NCI-H345 (cell line): ENCODE results near the gene OR2H2.

Experiments
- DNase-seq: peaks from one replicate; lab custom pipeline; 2025; lab: John Stamatoyannopoulos, UW

OR2H2 gene

GRCh38 chr6:29629571-29629970 is 44.6 kb downstream of the OR2H2 start:
- DNase-seq, result no peak

- DNase-seq, result no peak
These were observed 45.4 kb downstream of the OR2H2 start for GRCh38 chr6:29630315-29630714.

GRCh38 chr6:29631209-29631810 is 46.4 kb downstream of the OR2H2 start:
- no peak for DNase-seq

- peak; percentile 81 for DNase-seq
These were observed 47.2 kb downstream of the OR2H2 start for GRCh38 chr6:29631860-29632731.

GRCh38 chr6:29632789-29633533 is 48.0 kb downstream of the OR2H2 start, which contains the start of gene GABBR1:
GABBR1 (minus strand) TSS chr6:29633183; CDS start chr6:29632385, 798 bp downstream.
- peak; percentile 93 for DNase-seq

GRCh38 chr6:29633534-29633905 is 48.6 kb downstream of the OR2H2 start:
- DNase-seq, result peak; percentile 59

GRCh38 chr6:29637247-29637646 is 52.3 kb downstream of the OR2H2 start:
- DNase-seq, result no peak
